B cell (primary cell): ENCODE data around the gene MTUS2.

Experiments
- CTCF ChIP-seq: fragments of 200-600 bp; IDR thresholded peaks from one replicate; pipeline ENCODE4 v1.8.0; 2022; ENCODE audit warnings: antibody characterized with exemption, mild to moderate bottlenecking
- EZH2 ChIP-seq: IDR thresholded peaks from 2 replicates; pipeline ENCODE4 v1.6.1; 2012; ENCODE audit warnings: borderline replicate concordance, low read depth, mild to moderate bottlenecking, moderate library complexity, low read length; ENCODE audit not compliant: insufficient read depth, poor library complexity, severe bottlenecking

DNA sequence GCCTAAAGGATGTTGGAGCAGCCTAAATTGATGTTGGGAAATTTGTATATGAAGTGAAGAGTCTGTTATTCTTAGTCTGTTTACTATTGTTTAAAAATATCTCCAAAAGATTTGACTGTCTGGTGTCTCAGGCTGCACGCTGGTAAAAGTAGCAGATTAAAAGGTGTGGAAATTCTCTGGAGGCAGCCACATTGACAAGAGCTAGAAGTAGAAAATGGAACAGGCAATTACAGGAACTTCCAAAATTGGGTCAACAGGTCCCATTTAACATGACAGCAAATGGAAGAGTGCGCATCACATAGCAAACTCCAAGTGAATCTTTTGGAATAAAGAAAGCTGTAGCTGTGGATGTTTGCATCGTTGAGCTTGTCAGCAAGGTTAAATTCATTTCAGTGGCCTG lies 138.3 kb downstream of the MTUS2 start:
- no peak for TF ChIP-seq CTCF
- TF ChIP-seq EZH2: no peak
